Activated T-helper 1 cell treated with Interleukin-2 at 50 U/mL for 16 hours (primary cell): ENCODE measurements around the gene STAC2.

Experiments
- DNase-seq: peaks from one replicate; pipeline ENCODE4 v3.0.0-alpha.2; 2020; ENCODE audit warnings: low read depth

The STAC2 gene

GRCh38 chr17:39231591-39232551 is 6.1 kb upstream of the STAC2 start:
- peak; percentile 29 for DNase-seq

DNA sequence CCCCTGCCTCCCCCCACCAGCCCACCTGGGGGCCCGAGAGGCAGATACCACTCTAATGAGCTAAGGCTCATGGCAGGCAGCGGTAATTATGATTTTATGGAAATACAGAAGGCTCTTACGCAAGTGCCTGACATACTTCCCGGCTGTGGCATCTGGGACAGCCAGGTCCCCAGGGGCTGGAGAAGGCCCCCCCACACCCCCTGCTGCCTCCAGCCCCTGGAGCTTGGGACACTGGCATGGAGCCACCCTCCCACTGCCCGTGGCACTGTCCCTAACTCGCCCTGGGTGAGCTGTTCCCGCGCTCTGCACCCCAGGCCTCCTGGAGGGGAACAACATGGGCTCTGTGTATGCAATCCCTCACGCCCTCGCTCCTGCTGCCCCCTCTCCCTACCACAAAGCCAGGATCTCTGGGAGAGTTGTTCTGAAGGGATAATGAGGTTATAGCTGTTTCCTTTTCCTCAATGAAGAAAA is 5.4 kb upstream of the STAC2 start:
- no peak for DNase-seq

DNA sequence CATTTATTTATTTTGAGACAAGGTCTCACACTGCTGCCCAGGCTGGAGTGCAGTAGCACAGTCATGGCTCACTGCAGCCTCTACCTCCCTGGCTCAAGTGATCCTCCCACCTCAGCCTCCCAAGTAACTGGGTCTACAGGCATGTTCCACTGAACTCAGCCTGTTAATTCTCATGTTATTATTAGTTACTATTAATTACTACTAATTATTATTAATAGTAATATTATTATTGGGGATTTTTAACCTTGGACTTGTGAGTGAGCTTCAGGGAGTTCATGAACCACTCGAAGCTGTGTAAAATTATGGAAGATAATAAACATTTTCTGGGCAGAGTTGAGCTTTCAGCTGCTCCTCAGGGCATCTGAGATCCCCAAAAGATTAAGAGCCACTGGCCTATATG is 4.6 kb upstream of the STAC2 start:
- DNase-seq, result no peak

DNA sequence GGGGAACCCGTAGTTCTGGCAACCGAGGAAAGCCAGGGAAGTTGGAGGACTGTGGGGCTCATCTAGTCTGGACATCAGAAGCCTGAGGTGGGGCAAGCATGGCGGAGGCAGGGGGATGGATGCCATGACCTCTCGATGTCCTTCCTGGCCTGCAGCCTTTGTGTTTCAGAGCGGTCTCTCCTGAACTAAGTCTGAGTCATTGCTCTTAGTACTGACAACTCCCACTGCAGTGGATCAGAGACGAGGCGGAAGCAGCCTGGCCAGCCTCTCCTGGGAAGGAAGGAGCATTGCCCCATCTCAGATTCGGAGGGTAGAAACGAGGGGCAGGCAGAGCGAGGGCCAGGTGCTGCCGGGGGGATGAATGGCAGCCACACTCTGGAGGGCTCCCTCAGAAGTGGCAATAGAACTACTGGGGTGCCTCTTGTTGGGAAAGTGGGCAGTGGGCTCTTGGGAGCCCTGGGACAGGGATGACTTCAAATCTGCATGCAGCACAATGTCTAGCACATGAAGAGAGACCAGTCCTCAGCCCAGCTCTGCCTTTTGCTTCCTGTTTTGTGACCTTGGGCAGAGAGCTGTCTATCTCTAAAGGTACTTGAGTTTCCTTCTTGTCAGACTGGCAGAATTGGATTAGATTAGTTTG is 3.6 kb upstream of the STAC2 start:
- no peak for DNase-seq

DNA sequence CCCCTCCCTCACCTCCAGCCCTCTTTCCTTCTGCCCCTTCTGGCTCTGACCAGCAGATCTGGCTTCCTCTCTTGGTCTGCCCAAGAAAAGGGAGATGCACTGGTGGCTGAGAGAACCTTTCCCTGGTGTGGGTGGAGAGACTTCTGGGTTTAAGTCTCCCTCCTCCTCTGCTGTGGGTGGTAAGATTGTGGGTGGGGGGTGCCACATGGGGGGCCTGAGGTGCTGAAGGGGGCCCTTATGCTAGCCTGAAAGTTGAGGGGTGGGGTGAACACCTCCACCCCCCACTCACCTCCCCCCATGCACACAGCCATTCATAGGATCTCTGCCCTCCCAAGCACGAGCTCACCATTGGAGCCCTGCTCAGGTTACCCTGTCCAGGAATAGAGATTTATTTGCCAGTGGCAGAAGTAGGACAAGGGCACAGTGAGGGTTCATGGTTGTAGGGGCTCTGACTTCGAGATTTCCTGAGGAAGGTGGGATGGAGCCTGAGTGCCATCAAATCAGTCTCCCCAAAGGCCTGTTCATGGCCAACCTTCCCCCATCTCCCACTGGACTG is 1.7 kb upstream of the STAC2 start:
- no peak for DNase-seq

DNA sequence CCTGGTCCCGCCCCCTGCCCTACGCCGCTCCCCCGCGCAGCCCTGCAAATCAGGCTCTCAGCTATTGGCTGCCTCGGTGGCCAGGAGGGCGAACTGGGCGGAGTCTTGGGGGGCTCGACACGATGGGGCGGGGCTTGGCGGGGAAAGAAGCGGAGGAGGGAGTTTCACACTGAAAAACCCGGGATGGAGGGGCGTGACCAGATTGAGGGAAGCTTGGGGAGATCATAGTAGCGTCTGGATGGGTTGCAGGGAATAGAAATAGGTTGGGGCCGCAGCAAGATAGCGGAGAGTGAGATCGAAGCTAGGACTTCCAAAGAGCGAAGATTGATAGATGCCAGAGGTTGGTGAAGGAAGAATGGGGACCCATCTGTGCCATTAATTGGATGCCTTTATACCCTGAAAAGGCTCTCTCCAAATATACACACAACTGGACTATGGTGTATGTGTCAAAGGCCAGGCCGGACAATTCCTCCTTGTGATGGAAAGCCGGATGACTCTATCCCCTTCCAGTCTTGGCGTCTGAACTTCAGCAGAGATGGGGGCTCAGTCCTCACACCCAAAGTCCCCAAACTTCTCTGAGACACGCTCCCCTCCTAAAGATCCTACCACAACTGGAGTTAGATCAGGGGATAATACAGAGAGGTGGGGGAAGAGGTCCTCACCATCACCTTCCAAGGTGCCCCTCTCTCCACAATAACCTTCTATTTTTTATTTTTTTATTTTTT is 376 bp upstream of the STAC2 start:
- DNase-seq, result no peak

DNA sequence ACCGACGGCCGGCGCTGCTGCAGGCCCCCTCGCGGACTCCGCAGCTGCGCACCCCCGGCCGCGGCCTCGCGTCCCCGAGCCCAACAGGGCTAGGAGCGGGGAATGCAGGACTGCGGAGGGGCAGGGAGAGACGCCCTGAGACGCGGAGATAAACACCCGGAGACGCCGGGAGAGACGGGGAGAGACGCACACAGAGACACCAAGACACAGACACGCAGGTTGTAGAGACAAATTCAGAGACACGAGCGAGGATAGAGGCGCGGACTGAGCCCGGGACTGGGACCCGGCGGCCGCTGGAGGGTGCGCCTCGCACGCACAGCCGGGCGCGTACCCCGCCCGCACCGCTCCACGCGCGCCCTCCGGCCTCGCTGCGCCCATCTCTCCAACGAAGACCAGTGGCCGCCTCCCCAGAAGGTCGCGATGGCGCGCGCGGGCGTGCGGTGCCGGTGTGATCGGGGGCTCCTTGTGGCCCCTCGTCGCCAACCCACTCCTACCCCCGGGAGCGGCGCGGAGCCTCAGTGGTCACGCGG is 902 bp downstream of the STAC2 start:
- no peak for DNase-seq

- DNase-seq, result no peak
Observed at GRCh38 chr17:39223907-39224777, 1.6 kb downstream of the STAC2 start.

DNA sequence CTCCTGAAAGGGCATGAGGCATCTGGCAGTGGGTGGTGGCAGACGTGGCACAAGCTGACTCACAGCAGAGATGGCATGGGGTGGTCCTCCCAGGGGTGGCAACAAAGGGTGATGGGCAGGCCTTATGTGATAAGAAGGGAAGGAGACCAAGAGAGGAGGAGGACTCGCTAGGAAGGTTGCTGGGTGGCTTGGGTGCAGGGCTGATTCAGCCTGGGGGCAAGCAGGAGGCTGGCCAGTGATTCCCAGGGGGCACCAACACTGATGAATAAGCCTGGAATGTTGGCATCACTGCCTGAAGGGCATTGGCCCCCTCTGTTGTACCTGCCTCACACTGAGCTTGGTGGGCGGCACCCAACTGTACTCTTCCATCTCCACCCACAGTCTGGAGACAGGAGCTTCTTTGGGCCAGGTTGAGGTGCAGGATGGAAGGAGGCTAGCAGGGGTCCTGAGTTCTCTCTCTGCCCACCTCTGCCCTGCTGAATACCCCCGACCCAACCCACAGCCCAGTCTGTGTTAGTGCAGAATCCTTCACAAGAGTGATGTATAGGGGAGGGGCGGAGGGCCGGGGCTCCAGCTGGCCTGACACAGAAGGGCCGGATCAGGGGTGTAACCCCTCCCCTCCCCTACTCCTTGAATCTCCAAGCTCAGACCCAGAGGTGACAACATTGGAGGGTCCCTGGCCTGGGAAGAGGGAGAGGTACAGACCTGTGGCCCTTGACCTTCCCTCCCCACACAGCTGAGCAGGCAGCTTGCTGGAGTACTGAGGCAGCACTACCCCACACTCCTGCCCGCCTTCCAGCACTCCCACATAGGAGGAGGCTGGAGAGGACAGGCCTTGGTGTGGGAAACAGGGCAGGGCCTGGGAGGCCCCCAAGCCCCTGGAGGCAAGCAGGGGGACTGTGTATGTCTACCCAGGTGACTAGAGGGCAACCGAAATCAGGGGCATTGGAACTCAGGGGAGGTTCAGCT is 2.6 kb downstream of the STAC2 start:
- DNase-seq, result no peak

- DNase-seq, result no peak
Observed at GRCh38 chr17:39222151-39222550, 3.6 kb downstream of the STAC2 start.

GRCh38 chr17:39221572-39221971 is 4.2 kb downstream of the STAC2 start:
- no peak for DNase-seq

GRCh38 chr17:39219647-39220154 is 6.0 kb downstream of the STAC2 start:
- no peak for DNase-seq

- DNase-seq, result no peak
Observed at GRCh38 chr17:39218906-39219305, 6.8 kb downstream of the STAC2 start.

GRCh38 chr17:39217734-39218369 is 7.9 kb downstream of the STAC2 start:
- no peak for DNase-seq

GRCh38 chr17:39213852-39214251 is 11.9 kb downstream of the STAC2 start:
- no peak for DNase-seq

GRCh38 chr17:39212841-39213480 is 12.8 kb downstream of the STAC2 start:
- no peak for DNase-seq

GRCh38 chr17:39212195-39212810 is 13.4 kb downstream of the STAC2 start:
- no peak for DNase-seq

DNA sequence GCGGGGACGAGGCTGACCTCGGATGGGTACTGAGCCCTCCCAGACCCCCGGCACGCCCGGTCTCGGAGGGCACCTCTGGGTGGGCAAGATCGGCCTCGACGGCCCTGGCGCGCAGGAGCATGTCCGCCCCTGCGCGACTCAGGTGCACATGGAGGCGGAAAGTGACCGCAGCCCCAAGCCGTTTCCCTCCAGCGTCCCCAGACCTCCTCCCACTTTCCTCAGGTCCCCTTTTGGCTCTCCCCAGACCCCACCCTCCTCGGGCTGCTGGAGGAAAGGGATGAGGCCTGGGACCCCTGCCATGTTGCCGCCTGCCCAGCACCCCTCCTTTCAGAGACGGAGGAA is 15.7 kb downstream of the STAC2 start:
- no peak for DNase-seq
